Activated CD4-positive, alpha-beta memory T cell treated with anti-CD3 and anti-CD28 coated beads for 36 hours (primary cell): Measurements from ENCODE around the gene LYZL6. TPM values are rescaled to one million over a fixed set of nuclear protein-coding genes. Genes with fewer than 3 reads are reported as not detected.

Experiments used
- CTCF ChIA-PET: fragments of 350-600 bp; sonication (Branson Sonifier 250); formaldehyde crosslinking; loops from one replicate; lab custom pipeline; 2021; ENCODE audit warnings: antibody characterized with exemption, inconsistent platforms; lab: Charles Lee
- POLR2A ChIA-PET: fragments of 350-600 bp; sonication (Branson Sonifier 250); formaldehyde crosslinking; loops from one replicate; lab custom pipeline; 2021; ENCODE audit warnings: antibody characterized with exemption; lab: Charles Lee
- DNase-seq: peaks from one replicate; pipeline ENCODE4 v3.0.0-alpha.2; 2020
- H3K27ac Mint-ChIP-seq: one replicate; pipeline ENCODE4 v1.8.0; 2021; ENCODE audit warnings: mixed read lengths
- H3K27me3 Mint-ChIP-seq: one replicate; pipeline ENCODE4 v1.8.0; 2021; ENCODE audit warnings: mixed read lengths
- H3K36me3 Mint-ChIP-seq: one replicate; pipeline ENCODE4 v1.8.0; 2021; ENCODE audit warnings: mixed read lengths
- H3K4me1 Mint-ChIP-seq: one replicate; pipeline ENCODE4 v1.8.0; 2021; ENCODE audit warnings: low read depth, mixed read lengths
- H3K4me3 Mint-ChIP-seq: one replicate; pipeline ENCODE4 v1.8.0; 2021; ENCODE audit warnings: mild to moderate bottlenecking, mixed read lengths
- H3K9me3 Mint-ChIP-seq: one replicate; pipeline ENCODE4 v1.8.0; 2021; ENCODE audit warnings: mixed read lengths
- intact Hi-C: fragments of 100-400 bp; cut with micrococcal nuclease; formaldehyde crosslinking; loops from one replicate; pipeline ENCODE4 v1.15.1; 2023
- total RNA-seq, 2 experiments: library from RNA; stranded (reverse); gene quantifications; one replicate each; pipeline ENCODE4 v1.2.3, GENCODE V29; 2021

The LYZL6 gene
- total RNA-seq, 2 experiments from 2014 or later: not detected

GRCh38 chr17:35972945-35973332, 29.4 kb upstream of the LYZL6 start:
- Mint-ChIP-seq H3K27me3 (peaks cover 10% of the 10 kb centered on the region), H3K4me1 (peaks cover 2% of the 10 kb centered on the region), H3K4me3 (no peak overlapping the region), H3K27ac (no peak overlapping the region), H3K36me3 (no peaks in the 10 kb centered on the region), H3K9me3 (no peaks in the 10 kb centered on the region)
- intact Hi-C loops: no loop called here
- ChIA-PET CTCF (interaction anchor here (1.1 to 12.3 kb wide), 3 partner anchors 31 to 174 kb away, joined by 3 to 433 read pairs (median 80); no protein-coding TSS in a partner anchor), POLR2A (no interaction called here)
- no peak for DNase-seq

- intact Hi-C loops: no loop called here
- no peaks in the 10 kb centered on the region for H3K36me3 Mint-ChIP-seq
- DNase-seq: no peak
- no peak overlapping the region for H3K27ac Mint-ChIP-seq
- no peak overlapping the region for H3K4me3 Mint-ChIP-seq
- ChIA-PET POLR2A (no interaction called here), CTCF (interaction anchor here (0.7 to 12.3 kb wide), 4 partner anchors 10 to 175 kb away, joined by 3 to 433 read pairs (median 42); no protein-coding TSS in a partner anchor)
- H3K27me3 Mint-ChIP-seq: peaks cover 6% of the 10 kb centered on the region
- no peaks in the 10 kb centered on the region for H3K9me3 Mint-ChIP-seq
- H3K4me1 Mint-ChIP-seq: peaks cover 2% of the 10 kb centered on the region
Measured at GRCh38 chr17:35972535-35972934, 29.0 kb upstream of the LYZL6 start.

- Mint-ChIP-seq H3K27ac (no peak overlapping the region), H3K36me3 (no peaks in the 10 kb centered on the region), H3K4me1 (peaks cover 2% of the 10 kb centered on the region), H3K4me3 (no peak overlapping the region), H3K27me3 (peaks cover 6% of the 10 kb centered on the region), H3K9me3 (no peaks in the 10 kb centered on the region)
- no peak for DNase-seq
- intact Hi-C loops: no loop called here
- ChIA-PET POLR2A (no interaction called here), CTCF (interaction anchor here (0.7 to 12.3 kb wide), 4 partner anchors 10 to 511 kb away, joined by 3 to 433 read pairs (median 42); no protein-coding TSS in a partner anchor)
Measured at GRCh38 chr17:35972066-35972465, 28.6 kb upstream of the LYZL6 start.

GRCh38 chr17:35969558-35970380, 26.3 kb upstream of the LYZL6 start:
- peaks cover 1% of the 10 kb centered on the region for H3K27me3 Mint-ChIP-seq
- H3K4me1 Mint-ChIP-seq: no peaks in the 10 kb centered on the region
- POLR2A ChIA-PET: interaction anchor here (0.7 kb wide), 1 partner anchor 117 kb away, joined by 4 read pairs; no protein-coding TSS in a partner anchor
- no peak overlapping the region for H3K27ac Mint-ChIP-seq
- H3K4me3 Mint-ChIP-seq: no peak overlapping the region
- CTCF ChIA-PET: interaction anchor here (0.5 to 12.3 kb wide), 41 partner anchors 8 to 609 kb away, joined by 3 to 433 read pairs (median 4); partner anchors contain the start of genes CCL16 and RDM1
- no peaks in the 10 kb centered on the region for H3K9me3 Mint-ChIP-seq
- intact Hi-C loops: loop anchor here (1.0 to 2.0 kb wide), 3 partner anchors 103 to 513 kb away; no protein-coding TSS in a partner anchor
- no peaks in the 10 kb centered on the region for H3K36me3 Mint-ChIP-seq
- peak; percentile 81 for DNase-seq

GRCh38 chr17:35968520-35969054, 25.1 kb upstream of the LYZL6 start:
- Mint-ChIP-seq H3K36me3 (no peaks in the 10 kb centered on the region), H3K27ac (no peak overlapping the region), H3K4me3 (no peak overlapping the region), H3K4me1 (no peaks in the 10 kb centered on the region), H3K9me3 (no peaks in the 10 kb centered on the region), H3K27me3 (peaks cover 1% of the 10 kb centered on the region)
- ChIA-PET POLR2A (interaction anchor here (0.7 kb wide), 1 partner anchor 118 kb away, joined by 4 read pairs; no protein-coding TSS in a partner anchor), CTCF (interaction anchor here (0.6 to 12.3 kb wide), 17 partner anchors 7 to 611 kb away, joined by 3 to 433 read pairs (median 4); partner anchors contain the start of gene CCL16)
- no peak for DNase-seq
- intact Hi-C loops: loop anchor here (1.0 to 2.0 kb wide), 2 partner anchors 104 to 181 kb away; no protein-coding TSS in a partner anchor

- CTCF ChIA-PET: interaction anchor here (1.0 to 12.3 kb wide), 5 partner anchors 11 to 182 kb away, joined by 3 to 433 read pairs (median 7); no protein-coding TSS in a partner anchor
- H3K27me3 Mint-ChIP-seq: peaks cover 1% of the 10 kb centered on the region
Measured at GRCh38 chr17:35965272-35965671, 21.8 kb upstream of the LYZL6 start.

GRCh38 chr17:35963663-35964062, 20.1 kb upstream of the LYZL6 start:
- Mint-ChIP-seq H3K4me3 (no peak overlapping the region), H3K27ac (no peak overlapping the region), H3K36me3 (no peaks in the 10 kb centered on the region), H3K9me3 (no peaks in the 10 kb centered on the region), H3K27me3 (peaks cover 2% of the 10 kb centered on the region), H3K4me1 (no peaks in the 10 kb centered on the region)
- intact Hi-C loops: no loop called here
- ChIA-PET CTCF (interaction anchor here (0.9 to 1.4 kb wide), 4 partner anchors 12 to 185 kb away, joined by 3 to 5 read pairs (median 4); no protein-coding TSS in a partner anchor), POLR2A (no interaction called here)
- DNase-seq: no peak

More at GRCh38 chr17:35965272-35965671, 21.8 kb upstream of the LYZL6 start:
- DNase-seq: no peak
- intact Hi-C loops: no loop called here
- POLR2A ChIA-PET: no interaction called here
- H3K4me3 Mint-ChIP-seq: no peak overlapping the region
- no peaks in the 10 kb centered on the region for H3K36me3 Mint-ChIP-seq
- no peaks in the 10 kb centered on the region for H3K4me1 Mint-ChIP-seq
- H3K9me3 Mint-ChIP-seq: no peaks in the 10 kb centered on the region
- H3K27ac Mint-ChIP-seq: no peak overlapping the region

- Mint-ChIP-seq H3K4me3 (no peak overlapping the region), H3K27ac (no peak overlapping the region), H3K4me1 (no peaks in the 10 kb centered on the region), H3K36me3 (no peaks in the 10 kb centered on the region), H3K9me3 (no peaks in the 10 kb centered on the region), H3K27me3 (peaks cover 7% of the 10 kb centered on the region)
- POLR2A ChIA-PET: no interaction called here
- CTCF ChIA-PET: no interaction called here
- no peak for DNase-seq
- intact Hi-C loops: no loop called here
Measured at GRCh38 chr17:35953720-35954119, 10.2 kb upstream of the LYZL6 start.

- no peaks in the 10 kb centered on the region for H3K9me3 Mint-ChIP-seq
- DNase-seq: no peak
- POLR2A ChIA-PET: no interaction called here
- H3K4me3 Mint-ChIP-seq: no peak overlapping the region
- H3K4me1 Mint-ChIP-seq: no peaks in the 10 kb centered on the region
- intact Hi-C loops: no loop called here
- H3K27me3 Mint-ChIP-seq: peaks cover 2% of the 10 kb centered on the region
- no peaks in the 10 kb centered on the region for H3K36me3 Mint-ChIP-seq
- CTCF ChIA-PET: interaction anchor here (1.1 to 2.8 kb wide), 3 partner anchors 16 to 200 kb away, joined by 4 to 9 read pairs (median 7); no protein-coding TSS in a partner anchor
- no peak overlapping the region for H3K27ac Mint-ChIP-seq
Measured at GRCh38 chr17:35949401-35949800, 5.9 kb upstream of the LYZL6 start.

- Mint-ChIP-seq H3K36me3 (no peaks in the 10 kb centered on the region), H3K27ac (no peak overlapping the region), H3K27me3 (no peaks in the 10 kb centered on the region), H3K9me3 (no peaks in the 10 kb centered on the region), H3K4me1 (no peaks in the 10 kb centered on the region), H3K4me3 (no peak overlapping the region)
- ChIA-PET POLR2A (interaction anchor here (0.7 kb wide), 1 partner anchor 119 kb away, joined by 3 read pairs; no protein-coding TSS in a partner anchor), CTCF (interaction anchor here (1.0 to 2.8 kb wide), 6 partner anchors 17 to 535 kb away, joined by 4 to 7 read pairs (median 6); partner anchors contain the start of gene RDM1)
- intact Hi-C loops: no loop called here
- no peak for DNase-seq
Measured at GRCh38 chr17:35948092-35948491, 4.6 kb upstream of the LYZL6 start.

- POLR2A ChIA-PET: no interaction called here
- H3K9me3 Mint-ChIP-seq: no peaks in the 10 kb centered on the region
- no peaks in the 10 kb centered on the region for H3K36me3 Mint-ChIP-seq
- CTCF ChIA-PET: interaction anchor here (0.6 to 2.8 kb wide), 6 partner anchors 16 to 202 kb away, joined by 3 to 7 read pairs (median 6); partner anchors contain the start of gene RDM1
- intact Hi-C loops: no loop called here
- H3K27me3 Mint-ChIP-seq: no peaks in the 10 kb centered on the region
- H3K4me1 Mint-ChIP-seq: no peaks in the 10 kb centered on the region
- H3K4me3 Mint-ChIP-seq: no peak overlapping the region
- H3K27ac Mint-ChIP-seq: no peak overlapping the region
- DNase-seq: peak; percentile 68
Measured at GRCh38 chr17:35947156-35947585, 3.7 kb upstream of the LYZL6 start.
